Measurements from ENCODE around the gene C19orf67. TPM values are rescaled to one million over a fixed set of nuclear protein-coding genes. Genes with fewer than 3 reads are reported as not detected.

The C19orf67 gene
- total RNA-seq (2021; ENCODE audit: unreplicated experiment): 0.28 TPM
- not detected for polyA plus RNA-seq (2012; ENCODE audit: insufficient read length)
- percentile 18 among the genes with signal in this experiment for Bru-seq, nascent RNA
- BruChase-seq, experiment 1, labeled RNA remaining after a 2-hour chase: percentile 22 among the genes with signal in this experiment
- percentile 14 among the genes with signal in this experiment for BruChase-seq, experiment 2, labeled RNA remaining after a 6-hour chase
- long read RNA-seq: 0 reads

DNA sequence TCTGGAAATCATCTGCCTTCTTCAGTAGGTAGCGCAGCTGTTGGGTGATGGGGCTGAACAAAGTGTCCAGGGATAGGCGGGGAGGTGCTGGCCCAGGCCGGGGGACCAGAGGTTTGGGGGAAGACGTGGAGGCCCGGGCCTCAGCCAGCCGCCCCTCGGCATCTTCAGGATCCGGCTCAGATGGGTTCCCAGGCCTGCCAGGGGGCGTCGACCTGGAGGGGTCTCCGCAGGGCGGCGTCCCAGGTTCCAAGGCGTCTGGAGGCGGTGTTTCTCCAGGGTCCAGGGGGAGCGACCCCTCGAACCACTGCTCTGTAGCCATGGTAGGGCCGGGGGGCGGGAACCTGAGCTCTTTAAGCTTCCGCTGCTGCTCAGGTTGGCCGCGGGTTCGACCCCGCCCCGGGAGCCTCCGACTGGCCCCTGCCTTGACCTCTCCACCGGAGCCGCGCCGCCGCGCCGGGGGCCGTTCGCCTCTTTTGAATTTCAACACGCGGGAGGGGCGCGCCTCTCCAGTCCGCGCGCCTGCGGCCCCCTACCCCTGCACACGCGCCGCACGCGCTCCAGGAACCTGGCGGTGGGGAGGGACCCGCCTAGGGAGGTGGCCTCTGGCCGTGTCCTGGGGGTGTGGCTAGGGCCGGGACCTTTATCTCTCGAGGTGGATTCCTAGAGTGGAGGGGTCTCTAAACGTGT, at the start of gene C19orf67:
Gene C19orf67, minus strand, starts transcription at position 475 of the 687 bp plus-strand sequence. Its CDS starts 156 bp downstream, at position 319.
- in situ Hi-C loops (cut with HindIII; ENCODE audit: low pct_unique_long_range_greater_than_20kb, low sequenced_read_pairs): no loop called here

GRCh38 chr19:14135355-14135754, 49.8 kb upstream of the C19orf67 start:
- no TSS peak for BruUV-seq (replicated peaks)
- POLR2A ChIA-PET: interaction anchor here (0.7 kb wide), 1 partner anchor 18 kb away, joined by 7 read pairs; the partner anchor contains the start of gene PRKACA
- peak overlapping the region; percentile 78 for H3K27ac ChIP-seq (ENCODE audit: low read length)

More for the DNA sequence above, at the start of gene C19orf67:
- H3K9me3 ChIP-seq (ENCODE audit: control insufficient read depth, insufficient read depth, low read depth, low read length): no peaks in the 10 kb centered on the region
- ChIA-PET POLR2A (no interaction called here), CTCF (no interaction called here)
- H3K36me3 ChIP-seq (ENCODE audit: control insufficient read depth, insufficient read depth, low read length): no peaks in the 10 kb centered on the region; the same call in 1 of the 2 replicates
- H3K27me3 ChIP-seq (ENCODE audit: control insufficient read depth, insufficient read depth, low read length): no peaks in the 10 kb centered on the region
- intact Hi-C loops (cut with micrococcal nuclease; ENCODE audit: unreplicated experiment): no loop called here
- no peak within 1 kb of the TSS for H3K27ac ChIP-seq (ENCODE audit: low read length)
- TF ChIP-seq, protein P1, sequence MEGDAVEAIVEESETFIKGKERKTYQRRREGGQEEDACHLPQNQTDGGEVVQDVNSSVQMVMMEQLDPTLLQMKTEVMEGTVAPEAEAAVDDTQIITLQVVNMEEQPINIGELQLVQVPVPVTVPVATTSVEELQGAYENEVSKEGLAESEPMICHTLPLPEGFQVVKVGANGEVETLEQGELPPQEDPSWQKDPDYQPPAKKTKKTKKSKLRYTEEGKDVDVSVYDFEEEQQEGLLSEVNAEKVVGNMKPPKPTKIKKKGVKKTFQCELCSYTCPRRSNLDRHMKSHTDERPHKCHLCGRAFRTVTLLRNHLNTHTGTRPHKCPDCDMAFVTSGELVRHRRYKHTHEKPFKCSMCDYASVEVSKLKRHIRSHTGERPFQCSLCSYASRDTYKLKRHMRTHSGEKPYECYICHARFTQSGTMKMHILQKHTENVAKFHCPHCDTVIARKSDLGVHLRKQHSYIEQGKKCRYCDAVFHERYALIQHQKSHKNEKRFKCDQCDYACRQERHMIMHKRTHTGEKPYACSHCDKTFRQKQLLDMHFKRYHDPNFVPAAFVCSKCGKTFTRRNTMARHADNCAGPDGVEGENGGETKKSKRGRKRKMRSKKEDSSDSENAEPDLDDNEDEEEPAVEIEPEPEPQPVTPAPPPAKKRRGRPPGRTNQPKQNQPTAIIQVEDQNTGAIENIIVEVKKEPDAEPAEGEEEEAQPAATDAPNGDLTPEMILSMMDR (IDR thresholded peaks at IDR 0.05): no peak
- TF ChIP-seq REST (IDR thresholded peaks at IDR 0.05; ENCODE audit: insufficient read depth in 1 of 2, low read depth in 2 of 2, low read length in 1 of 2) (no peak), TCF7L2 (IDR thresholded peaks at IDR 0.05; ENCODE audit: low read depth, low read length) (no peak), POLR2AphosphoS5 (IDR thresholded peaks at IDR 0.05; ENCODE audit: low read depth, low read length) (no peak), SIN3A (IDR thresholded peaks at IDR 0.05; ENCODE audit: borderline replicate concordance, insufficient read depth, low read depth, low read length) (no peak)
- peaks cover 4% of the 10 kb centered on the region for H3K4me1 ChIP-seq (ENCODE audit: control insufficient read depth, insufficient read depth, low read length)
- H3K4me3 ChIP-seq (ENCODE audit: low read depth in 2 of 2, low read length in 2 of 2): no peak within 1 kb of the TSS
- ATAC-seq (no peak), DNase-seq (ENCODE audit: low read depth, low spot score) (no peak)
- BruUV-seq (replicated peaks): no TSS peak

More at GRCh38 chr19:14135355-14135754, 49.8 kb upstream of the C19orf67 start:
- TF ChIP-seq, protein P1 (IDR thresholded peaks at IDR 0.05): no peak
- TF ChIP-seq POLR2AphosphoS5 (IDR thresholded peaks at IDR 0.05; ENCODE audit: low read depth, low read length) (no peak), SIN3A (IDR thresholded peaks at IDR 0.05; ENCODE audit: borderline replicate concordance, insufficient read depth, low read depth, low read length) (no peak), TCF7L2 (IDR thresholded peaks at IDR 0.05; ENCODE audit: low read depth, low read length) (no peak), REST (IDR thresholded peaks at IDR 0.05; ENCODE audit: insufficient read depth in 1 of 2, low read depth in 2 of 2, low read length in 1 of 2) (no peak)
- Histone ChIP-seq H3K27me3 (ENCODE audit: control insufficient read depth, insufficient read depth, low read length) (no peaks in the 10 kb centered on the region), H3K4me1 (ENCODE audit: control insufficient read depth, insufficient read depth, low read length) (peaks cover 8% of the 10 kb centered on the region; the same call in 1 of the 2 replicates), H3K36me3 (ENCODE audit: control insufficient read depth, insufficient read depth, low read length) (peaks cover 6% of the 10 kb centered on the region; the same call in 1 of the 2 replicates), H3K4me3 (ENCODE audit: low read depth in 2 of 2, low read length in 2 of 2) (peak overlapping the region; percentile 62 to 64), H3K9me3 (ENCODE audit: control insufficient read depth, insufficient read depth, low read depth, low read length) (no peaks in the 10 kb centered on the region)
- intact Hi-C loops (cut with micrococcal nuclease; ENCODE audit: unreplicated experiment): no loop called here
- in situ Hi-C loops (cut with HindIII; ENCODE audit: low pct_unique_long_range_greater_than_20kb, low sequenced_read_pairs): no loop called here
- no peak for DNase-seq (ENCODE audit: low read depth, low spot score)
- no peak for ATAC-seq
- CTCF ChIA-PET: interaction anchor here (0.7 to 1.8 kb wide), 3 partner anchors 21 to 405 kb away, joined by 3 to 9 read pairs (median 5); no protein-coding TSS in a partner anchor

Measured in Panc1 (cell line).